ENCODE measurements around the gene DLL3.

- TF ChIP-seq CTCF (conservative IDR thresholded peaks at IDR 0.05) (no peak), EZH2 (IDR thresholded peaks at IDR 0.05; ENCODE audit: low read depth) (no peak)
Measured at GRCh38 chr19:39471756-39472536, 26.8 kb upstream of the DLL3 start.

Measured in PC-9 (cell line).